Neuron (in vitro differentiated cells): ENCODE results near the gene SLC29A2.
"Not testable (repeated sequence)": the region's sequence is repeated elsewhere in the genome, so short reads cannot be mapped to it uniquely, and the experiment has no call there.

Source experiments
- H2AFZ ChIP-seq: one replicate; pipeline ENCODE4 v1.6.1; 2013; ENCODE audit warnings: low read depth, mild to moderate bottlenecking, inconsistent platforms, low read length, moderate library complexity
- H3K27me3 ChIP-seq: one replicate; pipeline ENCODE4 v1.6.1; 2013; ENCODE audit warnings: low read length; ENCODE audit not compliant: insufficient read depth
- H3K36me3 ChIP-seq: one replicate; pipeline ENCODE4 v1.6.1; 2013; ENCODE audit warnings: low read length; ENCODE audit not compliant: insufficient read depth
- H3K4me1 ChIP-seq: one replicate; pipeline ENCODE4 v1.6.1; 2013; ENCODE audit warnings: low read length; ENCODE audit not compliant: insufficient read depth
- H3K4me3 ChIP-seq: 2 replicates; pipeline ENCODE4 v1.5.1; 2013; ENCODE audit warnings: mild to moderate bottlenecking, low read length, moderate library complexity
- H3K9me3 ChIP-seq: one replicate; pipeline ENCODE4 v1.6.1; 2013; ENCODE audit warnings: low read length

The SLC29A2 gene

GRCh38 chr11:66359662-66360087 is 11.9 kb downstream of the SLC29A2 start:
- no peak overlapping the region for H3K4me3 ChIP-seq

GRCh38 chr11:66350560-66351235 is 20.9 kb downstream of the SLC29A2 start:
- H3K4me1 ChIP-seq, result peaks cover 13% of the 10 kb centered on the region
- H3K36me3 ChIP-seq, H2AFZ ChIP-seq, H3K9me3 ChIP-seq, H3K27me3 ChIP-seq, H3K4me3 ChIP-seq: not testable (repeated sequence)

More at GRCh38 chr11:66359662-66360087, 11.9 kb downstream of the SLC29A2 start:
- peaks cover 3% of the 10 kb centered on the region for H3K4me1 ChIP-seq
- no peaks in the 10 kb centered on the region for H3K27me3 ChIP-seq
- no peaks in the 10 kb centered on the region for H3K9me3 ChIP-seq
- no peak overlapping the region for H2AFZ ChIP-seq
- peaks cover 4% of the 10 kb centered on the region for H3K36me3 ChIP-seq

- Histone ChIP-seq H3K4me1 (peaks cover 22% of the 10 kb centered on the region), H3K4me3 (no peak overlapping the region), H3K36me3 (peaks cover 5% of the 10 kb centered on the region)
Observed at GRCh38 chr11:66349084-66349386, 22.5 kb downstream of the SLC29A2 start.

GRCh38 chr11:66347425-66348276 is 23.9 kb downstream of the SLC29A2 start, which contains the start of gene B4GAT1:
Gene B4GAT1 (minus strand): TSS chr11:66347629. CDS start chr11:66347545, 84 bp downstream.
- Histone ChIP-seq H3K4me1 (peaks cover 29% of the 10 kb centered on the region), H3K4me3 (peak within 1 kb of the TSS; percentile 91), H3K27me3 (no peaks in the 10 kb centered on the region), H3K36me3 (peaks cover 3% of the 10 kb centered on the region), H3K9me3 (no peaks in the 10 kb centered on the region), H2AFZ (peak within 1 kb of the TSS; percentile 59)

More at GRCh38 chr11:66349084-66349386, 22.5 kb downstream of the SLC29A2 start:
- Histone ChIP-seq H3K27me3 (no peaks in the 10 kb centered on the region), H2AFZ (no peak overlapping the region), H3K9me3 (no peaks in the 10 kb centered on the region)

GRCh38 chr11:66346476-66347424 is 24.8 kb downstream of the SLC29A2 start:
- peak overlapping the region; percentile 59 for H2AFZ ChIP-seq
- H3K9me3 ChIP-seq, result no peaks in the 10 kb centered on the region
- no peaks in the 10 kb centered on the region for H3K27me3 ChIP-seq
- H3K4me1 ChIP-seq, result peaks cover 29% of the 10 kb centered on the region
- H3K36me3 ChIP-seq, result peaks cover 11% of the 10 kb centered on the region
- peak overlapping the region; percentile 91 for H3K4me3 ChIP-seq

GRCh38 chr11:66345316-66345649 is 26.3 kb downstream of the SLC29A2 start:
- Histone ChIP-seq H3K27me3 (no peaks in the 10 kb centered on the region), H2AFZ (no peak overlapping the region)

GRCh38 chr11:66344550-66345315 is 26.8 kb downstream of the SLC29A2 start, which contains the start of gene BRMS1:
Gene BRMS1 (minus strand): TSS chr11:66345104. CDS start chr11:66342234, 2,870 bp downstream.
- peaks cover 29% of the 10 kb centered on the region for H3K4me1 ChIP-seq
- peak within 1 kb of the TSS; percentile 91 for H3K4me3 ChIP-seq
- H3K36me3 ChIP-seq, result peaks cover 31% of the 10 kb centered on the region
- H3K9me3 ChIP-seq, result no peaks in the 10 kb centered on the region
- H2AFZ ChIP-seq, result no peak within 1 kb of the TSS
- H3K27me3 ChIP-seq, result no peaks in the 10 kb centered on the region

More at GRCh38 chr11:66345316-66345649, 26.3 kb downstream of the SLC29A2 start:
- peaks cover 25% of the 10 kb centered on the region for H3K36me3 ChIP-seq
- H3K4me1 ChIP-seq, result peaks cover 29% of the 10 kb centered on the region
- peak overlapping the region; percentile 91 for H3K4me3 ChIP-seq
- H3K9me3 ChIP-seq, result no peaks in the 10 kb centered on the region

GRCh38 chr11:66343176-66343575 is 28.4 kb downstream of the SLC29A2 start:
- peaks cover 29% of the 10 kb centered on the region for H3K4me1 ChIP-seq
- H2AFZ ChIP-seq, result no peak overlapping the region
- no peaks in the 10 kb centered on the region for H3K9me3 ChIP-seq
- H3K27me3 ChIP-seq, result no peaks in the 10 kb centered on the region
- peaks cover 43% of the 10 kb centered on the region for H3K36me3 ChIP-seq
- H3K4me3 ChIP-seq, result no peak overlapping the region

GRCh38 chr11:66341502-66342126 is 29.9 kb downstream of the SLC29A2 start:
- Histone ChIP-seq H3K9me3 (no peaks in the 10 kb centered on the region), H3K27me3 (no peaks in the 10 kb centered on the region), H3K4me1 (peaks cover 41% of the 10 kb centered on the region), H3K36me3 (peaks cover 47% of the 10 kb centered on the region), H2AFZ (no peak overlapping the region), H3K4me3 (no peak overlapping the region)

- H3K9me3 ChIP-seq, result no peaks in the 10 kb centered on the region
- no peak overlapping the region for H3K4me3 ChIP-seq
- H2AFZ ChIP-seq, result no peak overlapping the region
- H3K27me3 ChIP-seq, result no peaks in the 10 kb centered on the region
- peaks cover 41% of the 10 kb centered on the region for H3K4me1 ChIP-seq
- peaks cover 47% of the 10 kb centered on the region for H3K36me3 ChIP-seq
Observed at GRCh38 chr11:66340596-66341501, 30.7 kb downstream of the SLC29A2 start.
